AG10803 (cell line): Measurements from ENCODE around the gene MAML3.

Experiments used
- DNase-seq: peaks from one replicate; pipeline ENCODE4 v3.0.0; 2010; ENCODE audit warnings: low read depth
- H3K4me3 ChIP-seq: 2 replicates; pipeline ENCODE4 v1.5.1; 2011; ENCODE audit warnings: mild to moderate bottlenecking, low read length, control low read depth
- TF ChIP-seq, protein P1 (sequence below): conservative IDR thresholded peaks from 2 replicates; pipeline ENCODE4 v1.5.1; 2011; ENCODE audit warnings: mild to moderate bottlenecking, low read length, control low read depth, inconsistent platforms

MAML3 gene

DNA sequence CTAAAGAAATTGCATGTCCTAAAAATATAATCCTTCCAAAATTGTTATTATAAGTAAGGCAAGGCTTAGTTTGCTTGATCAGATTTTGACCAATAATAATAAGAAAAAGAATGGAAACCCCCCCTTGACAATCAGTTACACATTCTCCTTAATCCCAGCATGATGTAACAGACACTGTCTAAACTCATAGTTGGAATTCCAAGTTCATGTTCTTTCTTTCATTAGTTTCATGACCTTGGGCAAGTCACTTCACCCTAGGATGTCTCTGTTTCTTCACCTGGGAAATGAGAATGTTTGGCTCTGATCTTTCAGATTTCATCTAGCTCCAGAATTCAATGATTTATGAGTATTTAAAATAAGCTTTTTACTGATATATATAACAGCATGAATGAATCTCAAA, 64.8 kb downstream of the MAML3 start:
- TF ChIP-seq, protein P1, sequence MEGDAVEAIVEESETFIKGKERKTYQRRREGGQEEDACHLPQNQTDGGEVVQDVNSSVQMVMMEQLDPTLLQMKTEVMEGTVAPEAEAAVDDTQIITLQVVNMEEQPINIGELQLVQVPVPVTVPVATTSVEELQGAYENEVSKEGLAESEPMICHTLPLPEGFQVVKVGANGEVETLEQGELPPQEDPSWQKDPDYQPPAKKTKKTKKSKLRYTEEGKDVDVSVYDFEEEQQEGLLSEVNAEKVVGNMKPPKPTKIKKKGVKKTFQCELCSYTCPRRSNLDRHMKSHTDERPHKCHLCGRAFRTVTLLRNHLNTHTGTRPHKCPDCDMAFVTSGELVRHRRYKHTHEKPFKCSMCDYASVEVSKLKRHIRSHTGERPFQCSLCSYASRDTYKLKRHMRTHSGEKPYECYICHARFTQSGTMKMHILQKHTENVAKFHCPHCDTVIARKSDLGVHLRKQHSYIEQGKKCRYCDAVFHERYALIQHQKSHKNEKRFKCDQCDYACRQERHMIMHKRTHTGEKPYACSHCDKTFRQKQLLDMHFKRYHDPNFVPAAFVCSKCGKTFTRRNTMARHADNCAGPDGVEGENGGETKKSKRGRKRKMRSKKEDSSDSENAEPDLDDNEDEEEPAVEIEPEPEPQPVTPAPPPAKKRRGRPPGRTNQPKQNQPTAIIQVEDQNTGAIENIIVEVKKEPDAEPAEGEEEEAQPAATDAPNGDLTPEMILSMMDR = no peak
- H3K4me3 ChIP-seq = no peak overlapping the region
- no peak for DNase-seq

DNA sequence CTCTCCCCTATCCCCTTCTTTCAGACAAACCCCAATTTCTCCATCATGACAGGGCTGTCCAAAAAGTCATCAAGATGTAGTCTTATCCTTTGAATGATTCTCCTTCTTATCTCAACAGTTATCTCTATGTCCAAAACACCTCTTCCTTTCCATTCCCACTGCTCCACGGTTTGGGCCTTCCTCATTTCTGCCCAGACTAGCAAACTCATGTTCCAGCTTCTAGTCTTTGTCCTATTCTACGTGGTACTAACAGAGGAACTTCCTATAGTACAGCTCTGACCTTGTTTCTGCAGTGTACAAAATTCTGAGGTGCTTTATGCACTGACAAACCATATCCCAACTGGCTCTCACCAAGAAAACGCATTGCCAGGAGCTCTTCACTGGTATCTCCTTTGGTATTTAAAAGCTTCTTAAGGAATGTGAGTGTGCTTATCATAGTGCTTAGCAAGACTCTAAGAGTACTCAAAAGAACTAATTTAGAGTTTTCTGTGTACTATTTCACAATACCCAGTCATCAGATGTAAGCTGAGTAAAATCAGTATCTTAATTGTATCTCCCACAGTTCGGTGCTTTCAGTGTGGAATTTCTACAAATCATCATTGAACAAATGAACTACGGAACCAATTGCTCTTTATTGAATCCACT, 65.5 kb downstream of the MAML3 start:
- peak; percentile 52 for DNase-seq
- H3K4me3 ChIP-seq = no peak overlapping the region
- TF ChIP-seq, protein P1 = no peak

DNA sequence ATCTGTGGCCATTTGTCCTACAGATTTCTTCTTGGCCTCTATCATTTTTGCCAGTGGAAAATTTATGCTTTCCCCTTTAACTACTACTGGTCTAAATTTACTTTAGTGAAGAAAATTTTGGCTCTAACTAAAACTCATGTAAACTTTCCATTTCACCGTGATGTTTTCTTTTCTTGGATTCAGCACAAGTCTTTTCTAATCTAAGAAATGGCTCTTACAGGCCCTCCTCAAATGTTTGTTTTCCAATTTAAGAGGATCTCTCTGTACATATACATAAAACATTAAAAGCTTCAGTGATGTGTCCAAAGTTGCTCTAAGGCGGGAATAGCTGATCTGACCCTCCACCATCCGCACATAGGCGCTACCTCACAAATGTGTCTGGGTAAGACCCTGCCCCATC, 68.1 kb downstream of the MAML3 start:
- TF ChIP-seq, protein P1 = no peak
- no peak overlapping the region for H3K4me3 ChIP-seq
- no peak for DNase-seq

DNA sequence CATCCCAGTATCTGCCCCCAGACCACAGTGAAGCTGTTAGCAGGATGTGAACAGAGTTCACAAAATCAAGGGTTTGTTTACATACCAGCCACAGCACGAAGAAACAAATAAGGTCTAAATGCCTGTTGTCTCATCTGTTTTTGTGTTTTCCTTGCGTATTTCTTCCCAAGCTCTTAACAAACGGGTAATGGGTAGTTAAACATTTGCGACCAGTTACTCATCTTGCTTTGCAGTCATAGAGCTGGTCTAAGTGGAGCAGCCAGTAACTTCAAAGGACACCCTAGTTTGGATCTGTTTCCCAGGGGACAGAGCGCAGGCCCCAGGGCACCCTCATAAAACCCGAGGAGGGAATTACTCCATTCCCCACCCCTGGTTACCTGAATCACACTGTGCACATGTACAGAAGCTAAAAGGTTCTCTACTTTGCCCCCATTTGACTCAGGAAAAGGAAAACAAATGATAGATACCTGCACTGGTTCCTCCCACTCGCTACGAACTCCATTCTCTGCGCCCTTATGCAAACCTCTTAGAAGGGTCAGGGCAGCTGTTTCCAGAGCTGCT, 68.8 kb downstream of the MAML3 start:
- TF ChIP-seq, protein P1 = no peak
- no peak overlapping the region for H3K4me3 ChIP-seq
- no peak for DNase-seq

DNA sequence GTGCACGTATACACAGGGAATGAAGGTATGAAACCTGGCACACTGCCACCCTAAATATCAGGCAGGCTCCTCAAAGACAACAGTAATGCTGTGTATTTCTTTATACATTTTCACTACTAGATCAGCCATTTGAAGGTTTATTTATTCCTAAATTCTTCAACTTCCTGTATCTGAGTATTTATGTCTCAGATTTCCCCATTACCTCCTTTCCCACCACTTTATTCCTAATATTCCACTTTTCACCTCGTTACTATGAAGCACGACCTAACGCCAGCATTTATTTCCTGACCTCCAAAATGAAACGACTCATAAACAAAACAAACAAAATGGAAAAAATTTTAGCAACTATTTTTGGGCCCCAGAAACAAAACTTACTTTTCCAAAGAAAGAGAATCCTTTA, 69.6 kb downstream of the MAML3 start:
- TF ChIP-seq, protein P1 = no peak
- DNase-seq = no peak
- H3K4me3 ChIP-seq = no peak overlapping the region

DNA sequence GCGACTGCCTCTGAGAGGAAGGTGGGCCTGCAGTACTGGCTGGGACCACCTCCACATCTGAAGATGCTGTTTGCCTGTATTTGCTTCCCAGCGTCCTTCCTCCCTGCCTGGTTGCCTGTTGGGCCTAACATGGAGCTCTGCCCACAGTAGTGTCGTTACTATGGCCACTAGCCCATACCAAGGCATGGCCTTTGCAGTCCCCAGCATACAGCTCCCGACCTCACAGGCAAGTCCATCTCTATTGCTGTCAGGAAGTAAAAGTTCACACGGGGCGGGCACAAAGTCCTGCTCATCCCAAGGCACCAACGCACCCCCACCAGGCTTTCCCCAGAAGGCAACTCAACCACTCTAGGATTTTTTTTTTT, 71.6 kb downstream of the MAML3 start:
- TF ChIP-seq, protein P1 = no peak
- DNase-seq = no peak
- no peak overlapping the region for H3K4me3 ChIP-seq

DNA sequence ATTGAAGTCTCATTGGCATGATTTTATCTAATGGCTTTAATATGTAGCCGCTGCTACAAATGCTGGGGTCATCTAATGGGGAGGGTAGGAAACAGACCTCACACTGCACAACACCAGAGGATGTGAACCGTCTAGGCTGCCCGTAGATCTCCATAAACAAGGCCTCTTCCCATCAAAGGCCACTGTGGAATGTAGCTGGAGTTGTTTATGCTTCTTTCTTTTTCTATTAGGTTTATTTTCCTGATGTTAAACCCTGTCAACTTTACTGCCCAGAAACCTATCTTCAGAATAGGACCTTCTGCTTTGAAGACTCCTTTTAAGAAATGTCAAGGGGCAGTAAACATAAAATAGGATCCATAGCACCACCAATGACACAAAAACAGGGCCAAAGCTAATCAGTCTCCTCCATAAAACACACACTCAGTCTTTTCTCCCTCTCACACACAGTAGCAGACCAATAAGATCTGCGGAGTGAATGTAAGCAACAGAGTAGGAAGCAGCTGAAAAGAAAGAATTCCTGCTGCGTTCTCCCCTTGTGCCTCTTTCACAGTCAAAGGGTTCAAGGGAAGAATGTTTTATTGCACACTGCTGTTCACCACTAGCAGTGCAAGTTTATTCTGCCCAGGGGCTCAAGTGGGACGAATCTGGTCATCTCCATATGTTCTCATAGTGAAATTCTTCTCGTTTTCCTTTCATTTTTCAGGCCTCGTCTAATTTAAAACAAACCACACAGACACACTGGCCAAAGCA, 72.2 kb downstream of the MAML3 start:
- no peak for DNase-seq
- TF ChIP-seq, protein P1 = no peak
- H3K4me3 ChIP-seq = no peak overlapping the region
